ENCODE results near the gene CREB3.

Gene CREB3

GRCh38 chr9:35776018-35776417 is 43.6 kb downstream of the CREB3 start:
- no peak for DNase-seq (ENCODE audit: low read depth in 2 of 2)

GRCh38 chr9:35778496-35778895 is 46.0 kb downstream of the CREB3 start:
- DNase-seq (ENCODE audit: low read depth in 2 of 2): no peak

GRCh38 chr9:35781066-35781465 is 48.6 kb downstream of the CREB3 start:
- no peak for DNase-seq (ENCODE audit: low read depth in 2 of 2)

- DNase-seq (ENCODE audit: low read depth in 2 of 2): no peak
Measured at GRCh38 chr9:35783418-35783817, 51.0 kb downstream of the CREB3 start.

Data from stimulated activated CD8-positive, alpha-beta memory T cell treated with anti-CD3 and anti-CD28 coated beads, Interleukin-7, amount 100 ng/mL, for 4 hours (primary cell).